NAMALWA (cell line): ENCODE data around the gene MAS1.
"Not testable (repeated sequence)": the region's sequence is repeated elsewhere in the genome, so short reads cannot be mapped to it uniquely, and the experiment has no call there.

Experiments used
- DNase-seq: peaks from one replicate; pipeline ENCODE4 v3.0.0-alpha.2; 2015; ENCODE audit warnings: low spot score

MAS1 gene

GRCh38 chr6:159890792-159891191 is at the start of gene MAS1:
TSS of gene MAS1 (plus strand) at chr6:159890988. CDS start at chr6:159906956, 15,968 bp downstream.
- DNase-seq = no peak

- DNase-seq = no peak
Observed at GRCh38 chr6:159842035-159842434, 48.8 kb upstream of the MAS1 start.

DNA sequence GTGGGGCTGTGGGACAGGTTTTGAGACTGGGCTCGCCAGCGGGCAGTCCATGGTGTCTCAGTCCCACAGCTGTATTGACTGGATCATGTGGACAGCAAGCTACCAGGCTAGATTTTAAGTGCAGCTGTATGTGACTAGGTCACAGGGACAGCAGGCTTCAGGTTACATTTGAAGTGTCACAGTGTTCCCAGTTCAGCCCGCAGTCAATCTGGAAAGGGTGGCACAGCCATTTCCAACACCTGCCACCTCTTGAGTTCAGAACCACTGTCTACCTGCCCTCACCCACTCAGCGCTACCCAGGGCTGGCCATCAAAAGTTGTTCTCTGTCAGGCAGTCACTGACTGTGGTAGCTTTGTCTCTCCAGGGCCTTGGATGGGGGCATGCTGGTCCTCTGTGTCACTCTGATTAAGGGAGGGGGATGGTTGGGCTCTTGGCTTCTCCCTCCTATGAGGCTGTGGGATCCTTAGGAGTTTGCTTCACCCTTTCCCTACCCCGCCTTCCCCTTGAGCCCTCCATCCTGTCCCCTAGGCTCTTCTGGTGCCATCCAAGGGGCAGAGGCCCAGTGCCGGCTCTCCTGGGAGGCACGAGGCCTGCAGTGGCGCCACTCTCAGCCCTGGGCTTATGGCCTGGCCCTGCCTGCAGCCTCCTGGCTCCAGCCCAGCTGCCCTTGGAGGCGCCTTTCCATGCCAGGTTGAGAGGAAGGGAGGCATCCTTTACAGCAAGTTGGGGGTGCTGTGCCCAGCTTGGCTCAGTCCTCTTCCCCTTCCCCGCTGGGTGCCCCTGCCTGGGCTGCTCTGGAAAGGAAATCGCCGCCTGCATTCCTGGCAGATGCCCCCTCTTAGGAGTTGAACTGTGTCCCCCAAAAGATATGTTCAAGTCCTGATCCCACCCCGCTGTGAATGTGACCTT is 45.8 kb upstream of the MAS1 start:
- no peak for DNase-seq

DNA sequence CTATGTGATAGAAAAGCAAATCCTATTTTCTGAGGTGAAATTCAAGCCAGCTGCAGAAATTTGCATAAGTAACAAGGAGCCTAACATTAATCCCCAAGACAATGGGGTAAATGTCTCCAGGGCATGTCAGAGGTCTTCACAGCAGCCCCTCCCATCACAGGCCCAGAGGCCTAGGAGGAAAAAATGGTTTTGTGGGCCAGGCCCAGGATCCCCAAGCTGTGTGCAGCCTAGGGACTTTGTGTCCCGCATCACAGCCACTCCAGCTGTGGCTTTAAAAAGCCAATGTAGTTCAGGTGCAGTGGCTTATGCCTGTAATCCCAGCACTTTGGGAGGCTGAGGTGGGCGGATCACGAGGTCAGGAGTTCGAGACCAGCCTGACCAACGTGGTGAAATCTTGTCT is 42.2 kb upstream of the MAS1 start:
- not testable (repeated sequence) for DNase-seq

DNA sequence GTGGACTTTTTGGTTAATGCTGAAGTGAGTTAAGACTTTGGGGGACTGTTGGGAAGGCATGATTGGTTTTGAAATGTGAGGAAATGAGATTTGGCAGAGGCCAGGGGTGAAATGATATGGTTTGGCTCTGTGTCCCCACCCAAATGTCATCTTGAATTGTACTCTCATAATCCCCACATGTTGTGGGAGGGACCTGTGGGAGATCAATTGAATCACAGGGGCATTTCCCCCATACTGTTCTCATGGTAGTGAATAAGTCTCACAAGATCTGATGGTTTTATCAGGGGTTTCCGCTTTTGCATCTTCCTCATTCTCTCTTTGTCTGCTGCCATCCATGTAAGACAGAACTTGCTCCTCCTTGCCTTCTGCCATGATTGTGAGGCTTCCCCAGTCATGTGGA is 40.9 kb upstream of the MAS1 start:
- not testable (repeated sequence) for DNase-seq

- peak; percentile 36 for DNase-seq
Observed at GRCh38 chr6:159852877-159853276, 37.9 kb upstream of the MAS1 start.

GRCh38 chr6:159853754-159854153 is 37.0 kb upstream of the MAS1 start:
- no peak for DNase-seq

- DNase-seq = no peak
Observed at GRCh38 chr6:159854959-159855358, 35.8 kb upstream of the MAS1 start.

DNA sequence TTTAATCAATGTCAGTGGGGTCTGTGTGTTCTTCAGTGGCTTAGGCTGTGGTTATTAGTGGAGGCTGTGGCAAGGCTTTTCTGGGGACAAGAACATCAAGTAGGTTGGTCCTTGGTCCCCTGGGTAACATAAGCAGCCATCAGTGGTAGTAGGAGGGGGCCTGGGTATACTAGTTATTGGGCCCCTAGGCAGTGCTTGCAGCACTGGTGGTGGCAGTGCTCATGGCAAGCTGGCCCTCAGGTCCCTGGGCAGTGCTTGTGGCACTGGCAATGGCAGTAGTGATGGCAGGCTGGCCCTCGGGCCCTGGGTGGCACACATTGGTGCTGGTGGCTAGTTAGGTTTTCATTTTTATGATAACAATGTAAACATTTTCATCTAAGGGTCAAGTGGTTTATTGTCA is 32.5 kb upstream of the MAS1 start:
- DNase-seq = no peak

- no peak for DNase-seq
Observed at GRCh38 chr6:159860482-159860881, 30.3 kb upstream of the MAS1 start.

DNA sequence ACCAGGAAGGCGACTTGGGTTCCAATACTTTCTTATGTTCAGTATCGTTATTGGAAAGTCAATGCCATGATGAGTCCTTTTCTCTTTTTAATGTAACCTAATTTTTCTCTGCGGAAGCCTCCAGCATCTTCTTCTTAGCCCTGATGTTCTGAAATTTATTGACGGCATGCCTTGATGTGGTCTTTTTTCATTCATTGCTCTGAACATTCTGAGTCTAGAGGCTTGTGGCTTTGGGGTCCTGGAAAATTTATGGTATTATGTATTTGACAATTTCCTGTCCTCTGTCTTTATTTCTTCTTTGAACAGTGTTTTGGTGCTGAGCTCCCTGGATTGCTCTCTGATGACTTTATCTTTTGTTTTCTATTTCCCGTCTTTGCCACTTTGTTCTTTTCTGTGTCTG is 28.7 kb upstream of the MAS1 start:
- no peak for DNase-seq

- DNase-seq = peak; percentile 52
Observed at GRCh38 chr6:159863341-159863740, 27.4 kb upstream of the MAS1 start.

DNA sequence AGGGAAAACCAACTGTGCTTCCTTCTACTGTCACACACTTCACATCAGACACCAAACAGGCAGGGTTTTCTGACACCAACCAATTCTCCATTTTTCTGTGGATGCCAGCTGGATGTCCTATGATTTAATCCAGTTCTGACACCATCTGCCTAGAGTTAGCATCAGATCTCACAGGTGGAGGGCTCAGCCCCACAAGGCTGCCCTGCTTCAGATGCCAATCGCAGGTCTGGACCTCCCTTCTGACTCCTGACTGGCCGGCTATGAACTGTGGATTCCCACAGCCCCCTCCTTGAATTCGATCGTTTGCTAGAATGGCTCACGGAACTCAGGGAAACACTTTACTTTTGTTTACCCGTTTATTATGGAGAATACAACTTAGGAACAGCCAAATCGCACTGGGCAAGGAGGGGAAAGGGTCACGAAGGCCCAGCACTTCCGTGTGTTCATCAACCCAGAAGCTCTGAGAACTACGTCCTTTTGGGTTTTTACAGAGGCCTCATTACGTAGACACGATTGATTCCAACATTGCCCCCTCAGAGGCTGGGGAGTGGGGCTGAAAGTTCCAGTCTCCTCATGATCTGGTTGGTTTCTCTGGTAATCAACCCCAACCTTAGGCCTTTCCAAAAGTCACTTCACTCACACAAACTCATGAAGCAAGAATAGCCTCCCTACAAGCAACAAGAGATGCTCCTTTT is 25.4 kb upstream of the MAS1 start:
- no peak for DNase-seq

GRCh38 chr6:159866286-159867247 is 24.2 kb upstream of the MAS1 start:
- DNase-seq = no peak

- DNase-seq = no peak
Observed at GRCh38 chr6:159871241-159871640, 19.5 kb upstream of the MAS1 start.

GRCh38 chr6:159871906-159872305 is 18.9 kb upstream of the MAS1 start:
- no peak for DNase-seq

DNA sequence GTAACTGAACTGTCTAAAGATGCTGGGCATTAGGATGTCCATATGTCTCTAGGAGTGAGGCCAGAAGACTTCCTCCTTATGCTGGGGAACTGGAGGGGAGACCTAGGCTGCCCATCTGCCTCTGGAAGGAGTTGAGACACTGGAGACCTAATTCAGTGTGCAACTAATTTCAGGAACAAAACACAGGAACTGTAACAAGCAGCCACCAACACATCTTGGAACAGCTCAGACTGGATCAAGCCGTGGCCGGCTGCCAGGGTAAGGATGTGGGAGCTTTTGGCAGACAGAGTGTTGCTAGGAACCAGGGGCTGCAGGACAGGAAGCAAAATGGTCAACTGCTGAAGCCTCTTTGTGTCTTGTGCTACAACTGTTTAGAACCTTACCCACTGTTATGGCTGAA is 16.4 kb upstream of the MAS1 start:
- no peak for DNase-seq

DNA sequence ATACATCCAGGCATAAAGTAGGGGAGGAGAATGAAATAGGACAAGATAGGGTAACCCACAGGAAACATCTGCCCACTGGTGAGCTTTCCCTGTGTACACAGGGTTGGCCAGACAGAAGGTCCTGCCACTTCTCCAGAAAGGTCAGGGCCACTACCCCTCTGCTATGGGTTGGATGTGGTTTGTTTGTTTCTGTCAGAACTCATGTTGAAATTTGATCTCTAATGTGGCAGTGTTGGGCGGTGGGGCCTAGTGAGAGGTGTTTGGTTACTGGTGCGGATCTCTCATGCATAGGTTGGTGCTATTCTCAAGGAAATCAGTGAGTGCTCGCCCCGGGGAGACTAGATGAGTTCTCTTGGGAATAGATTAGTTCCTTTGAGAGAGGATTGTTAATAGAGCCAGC is 15.6 kb upstream of the MAS1 start:
- no peak for DNase-seq

- DNase-seq = no peak
Observed at GRCh38 chr6:159876242-159876641, 14.5 kb upstream of the MAS1 start.

DNA sequence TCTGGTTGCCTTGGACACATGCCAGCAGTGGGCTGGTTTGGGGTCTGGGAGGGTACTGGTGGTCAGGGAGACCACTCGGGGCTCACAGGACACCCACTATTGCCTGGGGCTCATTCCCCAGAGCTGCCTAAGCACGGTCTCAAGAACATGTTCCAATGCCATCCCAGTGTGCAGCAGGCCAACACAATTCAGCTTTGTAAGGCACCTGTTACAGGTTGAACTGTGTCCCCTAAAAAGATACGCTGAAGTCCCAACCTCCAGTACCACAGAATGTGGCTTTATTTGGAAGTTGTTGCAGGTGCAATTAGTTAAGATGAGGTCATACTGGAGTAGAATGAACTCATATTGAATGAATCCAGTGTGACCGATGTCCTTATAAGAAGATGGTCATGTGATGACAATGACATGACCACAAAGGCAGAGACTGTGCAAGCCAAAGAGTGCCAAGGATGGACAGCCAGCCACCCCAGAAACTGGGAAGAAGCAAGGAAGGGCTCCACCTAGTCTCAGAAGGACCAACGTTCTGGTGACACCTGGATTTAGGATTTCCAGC is 13.5 kb upstream of the MAS1 start:
- no peak for DNase-seq

- no peak for DNase-seq
Observed at GRCh38 chr6:159878341-159878740, 12.4 kb upstream of the MAS1 start.

- no peak for DNase-seq
Observed at GRCh38 chr6:159879856-159880255, 10.9 kb upstream of the MAS1 start.
